ENCODE data around the gene FBXW9. TPM values are rescaled to one million over a fixed set of nuclear protein-coding genes. Genes with fewer than 3 reads are reported as not detected.

FBXW9 gene
- total and polyA plus RNA-seq, 7 donors, result 3.6 to 10.8 (median 6.2) TPM

DNA sequence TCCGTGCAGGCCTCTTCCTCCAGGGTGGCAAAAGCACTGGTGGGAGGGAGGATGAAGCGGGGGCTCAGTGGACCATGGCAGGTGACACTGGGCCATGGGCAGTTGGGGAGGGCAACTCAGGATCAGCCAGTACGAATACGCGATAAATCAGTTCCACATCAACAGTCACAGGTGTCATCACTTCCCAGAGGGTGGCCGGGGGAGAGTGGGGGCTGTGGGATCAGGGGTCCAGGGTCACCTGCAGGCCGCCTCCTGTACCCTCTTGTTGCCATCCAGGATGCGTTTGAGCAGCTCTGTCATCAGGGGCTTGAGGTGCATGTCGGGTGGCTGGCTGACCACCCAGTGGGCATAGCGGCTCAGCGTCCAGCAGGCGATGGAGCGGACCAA is 9.9 kb upstream of the FBXW9 start:
- no peak overlapping the region for H3K27ac ChIP-seq
- H3K9me3 ChIP-seq, result no peaks in the 10 kb centered on the region
- no peaks in the 10 kb centered on the region for H3K27me3 ChIP-seq
- no peaks in the 10 kb centered on the region for H3K4me1 ChIP-seq
- no peak overlapping the region for H3K4me3 ChIP-seq
- peaks cover 80 to 100% (median 83%) of the 10 kb centered on the region in 4 donors for H3K36me3 ChIP-seq
- intact Hi-C loops (cut with DNase I), result no loop called here
- TF ChIP-seq EP300 (IDR thresholded peaks at IDR 0.05), result no peak
- TF ChIP-seq, protein P1, sequence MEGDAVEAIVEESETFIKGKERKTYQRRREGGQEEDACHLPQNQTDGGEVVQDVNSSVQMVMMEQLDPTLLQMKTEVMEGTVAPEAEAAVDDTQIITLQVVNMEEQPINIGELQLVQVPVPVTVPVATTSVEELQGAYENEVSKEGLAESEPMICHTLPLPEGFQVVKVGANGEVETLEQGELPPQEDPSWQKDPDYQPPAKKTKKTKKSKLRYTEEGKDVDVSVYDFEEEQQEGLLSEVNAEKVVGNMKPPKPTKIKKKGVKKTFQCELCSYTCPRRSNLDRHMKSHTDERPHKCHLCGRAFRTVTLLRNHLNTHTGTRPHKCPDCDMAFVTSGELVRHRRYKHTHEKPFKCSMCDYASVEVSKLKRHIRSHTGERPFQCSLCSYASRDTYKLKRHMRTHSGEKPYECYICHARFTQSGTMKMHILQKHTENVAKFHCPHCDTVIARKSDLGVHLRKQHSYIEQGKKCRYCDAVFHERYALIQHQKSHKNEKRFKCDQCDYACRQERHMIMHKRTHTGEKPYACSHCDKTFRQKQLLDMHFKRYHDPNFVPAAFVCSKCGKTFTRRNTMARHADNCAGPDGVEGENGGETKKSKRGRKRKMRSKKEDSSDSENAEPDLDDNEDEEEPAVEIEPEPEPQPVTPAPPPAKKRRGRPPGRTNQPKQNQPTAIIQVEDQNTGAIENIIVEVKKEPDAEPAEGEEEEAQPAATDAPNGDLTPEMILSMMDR (IDR thresholded peaks at IDR 0.05), result no peak
- TF ChIP-seq POLR2AphosphoS5 (IDR thresholded peaks at IDR 0.05), result no peak
- no peak for TF ChIP-seq POLR2A (IDR thresholded peaks at IDR 0.05)
- WGBS, 2 donors, result 96 to 97% methylated on average over 13 of the region's 13 CpGs
- no peak for DNase-seq

DNA sequence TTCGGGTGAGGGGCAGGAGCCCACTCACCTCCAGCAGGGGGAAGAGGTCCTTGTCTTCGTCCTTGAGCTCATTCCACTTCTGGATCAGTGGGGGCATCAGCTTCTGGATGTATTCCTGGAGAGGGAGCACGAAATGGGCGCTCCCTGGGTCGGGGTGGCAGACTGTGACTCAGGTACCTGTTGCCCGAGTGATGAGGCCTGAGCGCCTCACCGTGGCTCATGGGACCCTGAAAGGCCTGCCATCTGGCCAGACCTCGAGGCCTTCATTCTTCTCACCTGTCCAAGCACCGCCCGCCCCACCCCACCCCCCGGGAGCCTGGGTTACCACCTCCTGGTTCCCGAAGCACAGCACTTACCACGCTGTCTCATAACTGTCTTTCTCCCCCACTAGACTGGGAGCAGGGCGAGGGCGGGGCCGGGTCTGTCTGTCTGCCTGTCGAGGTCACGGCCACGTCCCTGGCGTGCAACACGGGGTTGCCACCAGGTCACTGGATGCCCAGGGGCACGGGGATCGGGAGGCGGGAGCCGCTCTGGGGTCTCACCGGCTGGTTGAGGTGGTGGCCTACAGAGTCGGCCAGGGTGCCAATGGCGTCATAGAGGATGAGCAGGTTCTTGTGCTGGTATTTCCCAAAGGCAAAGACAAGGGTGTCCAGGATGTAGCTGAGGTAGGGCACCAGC is 9.4 kb upstream of the FBXW9 start:
- peaks cover 80 to 100% (median 85%) of the 10 kb centered on the region in 4 donors for H3K36me3 ChIP-seq

DNA sequence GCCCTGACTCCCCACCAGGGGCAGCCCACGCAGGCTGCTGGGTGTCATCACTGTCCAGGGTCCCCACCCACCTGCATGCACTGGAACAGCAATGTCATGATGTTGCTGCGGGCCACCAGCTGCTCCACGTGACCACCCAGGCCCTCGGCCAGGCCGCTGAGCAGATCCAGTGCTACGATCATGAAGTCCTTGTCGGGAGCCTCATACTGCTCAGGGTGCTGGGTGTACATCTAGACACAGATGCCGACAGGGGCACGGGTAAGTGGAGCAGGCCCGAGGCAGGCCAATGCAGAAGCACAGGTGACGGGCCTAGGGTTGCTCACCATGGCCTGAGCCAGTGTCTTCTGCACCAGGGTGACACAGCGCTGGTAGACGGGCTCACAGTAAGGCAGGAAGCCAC is 8.7 kb upstream of the FBXW9 start:
- Histone ChIP-seq H3K4me3 (no peak overlapping the region), H3K36me3 (peaks cover 79 to 100% (median 81%) of the 10 kb centered on the region in 4 donors), H3K27me3 (no peaks in the 10 kb centered on the region), H3K4me1 (no peaks in the 10 kb centered on the region), H3K9me3 (no peaks in the 10 kb centered on the region), H3K27ac (no peak overlapping the region)
- intact Hi-C loops (cut with DNase I), result no loop called here
- no peak for TF ChIP-seq EP300 (IDR thresholded peaks at IDR 0.05)
- TF ChIP-seq, protein P1 (IDR thresholded peaks at IDR 0.05), result no peak
- TF ChIP-seq POLR2AphosphoS5 (IDR thresholded peaks at IDR 0.05), result no peak
- TF ChIP-seq POLR2A (IDR thresholded peaks at IDR 0.05), result no peak
- DNase-seq, result no peak
- 96 to 97% methylated on average over 13 of the region's 13 CpGs for WGBS, 2 donors

More for the DNA sequence above, 9.4 kb upstream of the FBXW9 start:
- WGBS, 2 donors, result 94 to 95% methylated on average over 29 of the region's 29 CpGs
- Histone ChIP-seq H3K9me3 (no peaks in the 10 kb centered on the region), H3K27ac (no peak overlapping the region), H3K4me1 (no peaks in the 10 kb centered on the region), H3K4me3 (no peak overlapping the region), H3K27me3 (no peaks in the 10 kb centered on the region)
- TF ChIP-seq POLR2AphosphoS5 (IDR thresholded peaks at IDR 0.05) (no peak), POLR2A (IDR thresholded peaks at IDR 0.05) (no peak), EP300 (IDR thresholded peaks at IDR 0.05) (no peak)
- TF ChIP-seq, protein P1 (IDR thresholded peaks at IDR 0.05), result no peak
- no peak for DNase-seq
- intact Hi-C loops (cut with DNase I), result no loop called here

DNA sequence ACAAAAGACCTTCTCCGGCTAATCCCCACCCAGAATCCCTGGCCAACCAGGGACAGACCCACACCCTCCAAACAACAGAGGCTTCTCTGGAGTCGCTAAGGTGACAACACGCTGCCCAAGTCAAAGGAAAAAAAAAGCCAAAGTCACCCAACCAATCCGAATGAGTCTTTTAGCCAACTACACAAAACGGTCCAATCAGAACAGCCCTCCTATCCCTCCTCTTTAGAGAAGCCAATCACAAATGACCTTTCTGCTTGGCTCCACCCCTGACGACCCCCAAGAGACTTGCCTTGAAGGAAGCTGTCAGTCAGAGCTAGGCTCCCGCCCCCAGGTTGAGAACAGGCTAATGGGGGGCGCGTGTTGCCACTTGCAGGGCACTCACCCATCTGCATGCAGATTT is 6.6 kb upstream of the FBXW9 start:
- intact Hi-C loops (cut with DNase I), result no loop called here
- TF ChIP-seq EP300 (IDR thresholded peaks at IDR 0.05) (no peak), POLR2AphosphoS5 (IDR thresholded peaks at IDR 0.05) (no peak), POLR2A (IDR thresholded peaks at IDR 0.05) (no peak)
- TF ChIP-seq, protein P1 (IDR thresholded peaks at IDR 0.05), result no peak
- no peaks in the 10 kb centered on the region for H3K9me3 ChIP-seq
- WGBS, 2 donors, result 74 to 87% methylated on average over 9 of the region's 9 CpGs
- peaks cover 62 to 95% (median 74%) of the 10 kb centered on the region in 4 donors for H3K36me3 ChIP-seq
- no peak overlapping the region for H3K4me3 ChIP-seq
- H3K27ac ChIP-seq, result no peak overlapping the region
- no peak for DNase-seq
- no peaks in the 10 kb centered on the region for H3K27me3 ChIP-seq
- no peaks in the 10 kb centered on the region for H3K4me1 ChIP-seq
